OCI-LY7 (cell line): ENCODE results near the gene CTNNA3. TPM values are rescaled to one million over a fixed set of nuclear protein-coding genes. Genes with fewer than 3 reads are reported as not detected.

ENCODE experiments used
- BruUV-seq: library from RNA; stranded (reverse); fragments of 400-500 nt; replicated peaks from 2 replicates; lab custom pipeline; 2021; lab: Mats Ljungman, UMichigan
- CTCF ChIA-PET: fragments of 300-600 bp; sonication (Branson Sonifier 250); formaldehyde crosslinking; loops from one replicate; lab custom pipeline; 2022; ENCODE audit warnings: antibody characterized with exemption; ENCODE audit not compliant: unreplicated experiment; lab: Charles Lee
- POLR2A ChIA-PET: fragments of 300-600 bp; sonication (Branson Sonifier 250); formaldehyde crosslinking; loops from one replicate; lab custom pipeline; 2022; ENCODE audit warnings: antibody characterized with exemption; lab: Charles Lee
- DNase-seq: peaks from one replicate; pipeline ENCODE4 v3.0.0-alpha.2; 2015; ENCODE audit warnings: low spot score
- H2AFZ ChIP-seq: fragments of 200-600 bp; sonication (generic), shearing (Covaris generic); 2 replicates; pipeline ENCODE4 v1.6.1; 2014; ENCODE audit warnings: mild to moderate bottlenecking, antibody characterized with exemption, low read length, moderate library complexity
- H3K27ac ChIP-seq: fragments of 200-600 bp; sonication (generic); 2 replicates; pipeline ENCODE4 v1.5.1; 2014; ENCODE audit warnings: mixed run types, low read depth, mild to moderate bottlenecking, moderate library complexity, low read length, inconsistent platforms; ENCODE audit not compliant: poor library complexity, severe bottlenecking
- H3K36me3 ChIP-seq: fragments of 200-600 bp; sonication (generic); 2 replicates; pipeline ENCODE4 v1.6.1; 2014; ENCODE audit warnings: mild to moderate bottlenecking, antibody characterized with exemption, low read length, moderate library complexity, mixed read lengths; ENCODE audit not compliant: insufficient read depth
- H3K4me1 ChIP-seq: fragments of 200-600 bp; sonication (generic); 2 replicates; pipeline ENCODE4 v1.5.1; 2014; ENCODE audit warnings: mild to moderate bottlenecking, low read length; ENCODE audit not compliant: insufficient read depth, poor library complexity, severe bottlenecking
- H3K4me2 ChIP-seq: fragments of 200-600 bp; sonication (generic); 2 replicates; pipeline ENCODE4 v1.6.1; 2014; ENCODE audit warnings: mild to moderate bottlenecking, low read length
- H3K4me3 ChIP-seq: fragments of 200-600 bp; sonication (generic); 2 replicates; pipeline ENCODE4 v1.5.1; 2014; ENCODE audit warnings: mild to moderate bottlenecking, low read depth, low read length; ENCODE audit not compliant: poor library complexity, severe bottlenecking
- H3K79me2 ChIP-seq: fragments of 200-600 bp; sonication (generic); 2 replicates; pipeline ENCODE4 v1.6.1; 2016; ENCODE audit warnings: low read depth, mild to moderate bottlenecking, low read length, moderate library complexity, mixed read lengths; ENCODE audit not compliant: insufficient read depth
- H3K9me2 ChIP-seq: fragments of 200-600 bp; sonication (generic); 2 replicates; pipeline ENCODE4 v1.6.1; 2016; ENCODE audit warnings: mild to moderate bottlenecking, low read length, mixed read lengths; ENCODE audit not compliant: insufficient read depth
- H3K9me3 ChIP-seq: fragments of 200-600 bp; sonication (generic); 2 replicates; pipeline ENCODE4 v1.6.1; 2014; ENCODE audit warnings: mild to moderate bottlenecking, mixed run types, low read length, mixed read lengths
- H4K20me1 ChIP-seq: fragments of 200-600 bp; sonication (generic); 2 replicates; pipeline ENCODE4 v1.6.1; 2014; ENCODE audit warnings: mild to moderate bottlenecking, antibody characterized with exemption, low read length, moderate library complexity, mixed read lengths; ENCODE audit not compliant: insufficient read depth
- CTCF ChIP-seq: fragments of 200-600 bp; sonication (generic); conservative IDR thresholded peaks from 2 replicates; pipeline ENCODE4 v1.5.1; 2014; ENCODE audit warnings: mild to moderate bottlenecking, antibody characterized with exemption, low read length, moderate library complexity, mixed read lengths
- EZH2phosphoT487 ChIP-seq: fragments of 200-600 bp; sonication (generic); IDR thresholded peaks from 2 replicates; pipeline ENCODE4 v1.6.1; 2018; ENCODE audit warnings: low read depth, borderline replicate concordance, mild to moderate bottlenecking, mixed run types, antibody characterized with exemption, low read length, moderate library complexity, mixed read lengths
- intact Hi-C: fragments of 100-400 bp; cut with micrococcal nuclease; formaldehyde crosslinking; loops from one replicate; pipeline ENCODE4 v1.10.0; 2022; ENCODE audit not compliant: unreplicated experiment
- total RNA-seq, 2 experiments: library from RNA; depleted of rRNA in 1 of 2; stranded (reverse); fragments of >200 nt in 1 of 2; shearing (Covaris generic) in 1 of 2; gene quantifications; 2 replicates each; pipeline ENCODE4 v1.2.3, GENCODE V29; 2014 to 2022

Gene CTNNA3
- total RNA-seq, 2 experiments from 2014 or later, result not detected

GRCh38 chr10:66684581-66684980 is 1011.4 kb downstream of the CTNNA3 start:
- no peaks in the 10 kb centered on the region for H4K20me1 ChIP-seq
- H3K36me3 ChIP-seq, result no peaks in the 10 kb centered on the region
- H3K4me1 ChIP-seq, result no peaks in the 10 kb centered on the region
- no peaks in the 10 kb centered on the region for H3K9me3 ChIP-seq
- no peak overlapping the region for H3K4me2 ChIP-seq
- no peak for DNase-seq
- intact Hi-C loops, result no loop called here
- no peak overlapping the region for H3K27ac ChIP-seq
- H3K9me2 ChIP-seq, result no peaks in the 10 kb centered on the region
- TF ChIP-seq CTCF, result no peak
- no peak for TF ChIP-seq EZH2phosphoT487
- H3K79me2 ChIP-seq, result no peaks in the 10 kb centered on the region
- H3K4me3 ChIP-seq, result no peak overlapping the region
- no peak overlapping the region for H2AFZ ChIP-seq
- CTCF ChIA-PET, result no interaction called here
- POLR2A ChIA-PET, result no interaction called here
- no TSS peak for BruUV-seq

DNA sequence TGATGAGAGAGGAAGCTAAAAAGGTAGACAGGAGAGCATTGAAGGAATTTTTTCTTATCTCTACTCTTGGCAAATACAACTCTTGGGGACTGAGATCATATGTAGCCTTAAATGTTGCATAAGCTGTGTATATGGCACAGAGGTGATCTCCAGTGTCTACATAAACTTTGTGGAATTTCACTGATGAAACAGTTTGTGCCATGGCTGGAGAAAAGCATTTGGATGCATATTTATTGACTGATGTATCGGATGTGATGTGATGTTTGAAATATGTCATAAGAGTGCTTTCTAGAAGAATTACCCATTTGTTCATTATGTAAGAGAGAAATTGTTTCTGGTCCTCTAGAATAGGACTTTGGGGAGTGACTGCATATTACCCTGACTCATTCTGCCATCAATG is 1015.1 kb downstream of the CTNNA3 start:
- Histone ChIP-seq H3K79me2 (no peaks in the 10 kb centered on the region), H3K9me2 (no peaks in the 10 kb centered on the region), H4K20me1 (no peaks in the 10 kb centered on the region), H3K4me3 (no peak overlapping the region), H3K4me2 (no peak overlapping the region), H3K27ac (no peak overlapping the region), H3K36me3 (no peaks in the 10 kb centered on the region), H3K9me3 (no peaks in the 10 kb centered on the region), H2AFZ (no peak overlapping the region), H3K4me1 (no peaks in the 10 kb centered on the region)
- no peak for TF ChIP-seq EZH2phosphoT487
- TF ChIP-seq CTCF, result no peak
- CTCF ChIA-PET, result no interaction called here
- DNase-seq, result no peak
- BruUV-seq, result no TSS peak
- intact Hi-C loops, result no loop called here
- POLR2A ChIA-PET, result no interaction called here

DNA sequence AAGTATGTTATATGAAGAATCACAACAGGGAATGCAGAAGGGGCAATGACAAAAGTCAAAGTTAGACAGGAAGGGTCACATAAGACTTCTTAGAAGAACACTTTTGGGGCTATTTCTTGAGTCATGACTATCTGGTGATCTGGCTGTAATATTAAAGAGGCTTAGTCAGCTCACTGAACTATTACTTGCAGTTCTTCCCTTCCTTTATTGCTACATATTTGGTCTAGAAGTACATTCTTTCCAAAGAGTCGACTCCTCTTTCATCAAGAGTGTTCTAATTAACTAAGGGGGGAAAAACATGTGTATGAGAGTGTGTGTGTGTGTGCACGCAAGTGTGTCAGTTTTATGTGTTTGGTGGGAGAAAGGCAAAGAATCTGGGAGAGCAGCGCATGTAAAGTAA is 1017.5 kb downstream of the CTNNA3 start:
- no TSS peak for BruUV-seq
- no peaks in the 10 kb centered on the region for H3K79me2 ChIP-seq
- TF ChIP-seq EZH2phosphoT487 (no peak), CTCF (no peak)
- H3K27ac ChIP-seq, result no peak overlapping the region
- no peak for DNase-seq
- H3K9me3 ChIP-seq, result no peaks in the 10 kb centered on the region
- H3K9me2 ChIP-seq, result no peaks in the 10 kb centered on the region
- no peaks in the 10 kb centered on the region for H3K4me1 ChIP-seq
- H3K4me3 ChIP-seq, result no peak overlapping the region
- intact Hi-C loops, result no loop called here
- no peak overlapping the region for H3K4me2 ChIP-seq
- no peaks in the 10 kb centered on the region for H4K20me1 ChIP-seq
- ChIA-PET CTCF (no interaction called here), POLR2A (no interaction called here)
- no peaks in the 10 kb centered on the region for H3K36me3 ChIP-seq
- no peak overlapping the region for H2AFZ ChIP-seq
